Pancreas (tissue), 10 donors: ENCODE measurements around the gene MACROD2. TPM values are rescaled to one million over a fixed set of nuclear protein-coding genes. Genes with fewer than 3 reads are reported as not detected.

Source experiments
- ATAC-seq, 4 donors: fragments of 200-7000 bp; cut with Tn5 transposase; one replicate each; pipeline versions ENCODE4 v1.8.0 to v1.9.1; 2020; ENCODE audit warnings: mild to moderate bottlenecking in 4 of 4, moderate library complexity in 4 of 4
- DNase-seq, 6 donors: peaks; one replicate each; pipeline ENCODE4 v3.0.0-alpha.2; 2020
- FAIRE-seq: peaks from 2 replicates; lab custom pipeline; 2012; peaks lifted over from hg19 to GRCh38; lab: Jason Lieb, UNC
- H3K27ac ChIP-seq, 4 donors: fragments of 200-600 bp; sonication (generic); 1 replicate in 3 of 4; 2 replicates in 1 of 4; pipeline versions ENCODE4 v1.5.0 to v1.8.0; 2020
- H3K27me3 ChIP-seq, 4 donors: fragments of 200-600 bp; one replicate each; pipeline ENCODE4 v1.8.0; 2021
- H3K36me3 ChIP-seq, 3 donors: fragments of 200-600 bp; sonication (generic) in 1 of 3; one replicate each; pipeline versions ENCODE4 v1.5.0 to v1.8.0; 2020 to 2021
- H3K4me1 ChIP-seq, 3 donors: fragments of 200-600 bp; one replicate each; pipeline ENCODE4 v1.8.0; 2021
- H3K4me3 ChIP-seq, 4 donors: fragments of 200-600 bp; sonication (generic) in 2 of 4; one replicate each; pipeline versions ENCODE4 v1.5.0 to v1.8.0; 2020 to 2021
- H3K9me3 ChIP-seq, 4 donors: fragments of 200-600 bp; one replicate each; pipeline ENCODE4 v1.8.0; 2021
- CTCF ChIP-seq, 4 donors: fragments of 200-600 bp; sonication (generic) in 3 of 4; IDR thresholded peaks; one replicate each; pipeline versions ENCODE4 v1.5.0 to v1.8.0; 2021; ENCODE audit warnings: antibody characterized with exemption in 4 of 4
- WGBS, 2 donors: extraction: QIAGEN DNeasy Blood & Tissue Kit; methylation state at CpG; one replicate each; pipeline ENCODE4 v1.1.7; 2013; 5-methylcytosine and 5-hydroxymethylcytosine counted together
- intact Hi-C, 3 donors: fragments of 100-400 bp; cut with DNase I; formaldehyde crosslinking; loops; one replicate each; pipeline versions ENCODE4 v1.11.1 to v1.14.2; 2022
- polyA plus RNA-seq, 2 donors: library from polyadenylated mRNA; stranded (reverse); fragments of 200-250 nt; gene quantifications; one replicate each; pipeline ENCODE4 v1.2.3, GENCODE V29; 2013
- total RNA-seq, 6 donors: library from RNA; stranded (reverse); fragmentation: NEBNext Ultra II Directional in 4 of 6; extraction: Animal tissue kit (Norgen Biotek cat#: 25700) in 4 of 6; gene quantifications; one replicate each; pipeline versions ENCODE4 v1.2.1 to v1.2.4, GENCODE V29; 2021 to 2023
- donor health status: healthy with polysubstance abuse.
- donor health status: DM: no; HTN: no; CAD: no; lungs with moderate emphysema.
- donor health status: DM: no; HTN: no; CAD: no.
- donor health status: control.
- donor health status: control.
- donor health status: Bipolar disorder and iron deficiency.
- donor health status: DM: yes; HTN: yes; CAD: no.
- donor health status: DM: no; HTN: no; CAD: no.
- donor health status: DM: no; HTN: no; CAD: no.
- donor health status: DM: yes; HTN: yes; CAD: no.

MACROD2 gene
- total and polyA plus RNA-seq, 8 donors, result 1.7 to 4.9 (median 2.7) TPM

GRCh38 chr20:15930311-15931305 is 1935.3 kb downstream of the MACROD2 start:
- H3K27me3 ChIP-seq, result no peaks in the 10 kb centered on the region
- H3K27ac ChIP-seq, result no peak overlapping the region
- no peak for FAIRE-seq
- intact Hi-C loops, result no loop called here
- H3K4me1 ChIP-seq, result no peaks in the 10 kb centered on the region
- DNase-seq, result no peak
- no peaks in the 10 kb centered on the region for H3K9me3 ChIP-seq
- TF ChIP-seq CTCF (IDR thresholded peaks at IDR 0.05), result peak in 3 of 4 donors; percentile 11 to 32 (median 23)
- H3K36me3 ChIP-seq, result no peaks in the 10 kb centered on the region
- ATAC-seq, result peak in 3 of 4 donors; percentile 74 to 80 (median 76)
- H3K4me3 ChIP-seq, result no peak overlapping the region
- 0 to 2% methylated on average over 2 of the region's 2 CpGs for WGBS, 2 donors

- WGBS, 2 donors, result 78 to 95% methylated on average over 4 of the region's 4 CpGs
- no peak overlapping the region for H3K27ac ChIP-seq
- no peaks in the 10 kb centered on the region for H3K4me1 ChIP-seq
- intact Hi-C loops, result no loop called here
- TF ChIP-seq CTCF (IDR thresholded peaks at IDR 0.05), result no peak
- H3K9me3 ChIP-seq, result no peaks in the 10 kb centered on the region
- no peaks in the 10 kb centered on the region for H3K27me3 ChIP-seq
- H3K4me3 ChIP-seq, result no peak overlapping the region
- no peak for FAIRE-seq
- DNase-seq, result no peak
- no peaks in the 10 kb centered on the region for H3K36me3 ChIP-seq
- ATAC-seq, result no peak
Observed at GRCh38 chr20:15931897-15932296, 1936.6 kb downstream of the MACROD2 start.

GRCh38 chr20:15937179-15937578 is 1941.9 kb downstream of the MACROD2 start:
- no peaks in the 10 kb centered on the region for H3K4me1 ChIP-seq
- no peak overlapping the region for H3K4me3 ChIP-seq
- H3K27me3 ChIP-seq, result no peaks in the 10 kb centered on the region
- H3K9me3 ChIP-seq, result no peaks in the 10 kb centered on the region
- intact Hi-C loops, result no loop called here
- 73 to 82% methylated on average over 3 of the region's 3 CpGs for WGBS, 2 donors
- no peak for TF ChIP-seq CTCF (IDR thresholded peaks at IDR 0.05)
- ATAC-seq (no peak), DNase-seq (no peak), FAIRE-seq (no peak)
- H3K27ac ChIP-seq, result no peak overlapping the region
- H3K36me3 ChIP-seq, result no peaks in the 10 kb centered on the region

GRCh38 chr20:15938847-15939246 is 1943.5 kb downstream of the MACROD2 start:
- WGBS, 2 donors, result 51 to 63% methylated on average over 1 of the region's 1 CpG
- FAIRE-seq, result no peak
- no peak for TF ChIP-seq CTCF (IDR thresholded peaks at IDR 0.05)

GRCh38 chr20:15940127-15940526 is 1944.8 kb downstream of the MACROD2 start:
- TF ChIP-seq CTCF (IDR thresholded peaks at IDR 0.05), result no peak
- ATAC-seq (no peak), FAIRE-seq (no peak), DNase-seq (no peak)
- intact Hi-C loops, result no loop called here
- H3K27me3 ChIP-seq, result no peaks in the 10 kb centered on the region
- H3K4me1 ChIP-seq, result no peaks in the 10 kb centered on the region
- WGBS, 2 donors, result 87 to 89% methylated on average over 6 of the region's 6 CpGs
- no peaks in the 10 kb centered on the region for H3K36me3 ChIP-seq
- H3K9me3 ChIP-seq, result no peaks in the 10 kb centered on the region
- no peak overlapping the region for H3K4me3 ChIP-seq
- no peak overlapping the region for H3K27ac ChIP-seq

More at GRCh38 chr20:15938847-15939246, 1943.5 kb downstream of the MACROD2 start:
- DNase-seq (no peak), ATAC-seq (no peak)
- intact Hi-C loops, result no loop called here
- Histone ChIP-seq H3K36me3 (no peaks in the 10 kb centered on the region), H3K4me3 (no peak overlapping the region), H3K27me3 (no peaks in the 10 kb centered on the region), H3K4me1 (no peaks in the 10 kb centered on the region), H3K27ac (no peak overlapping the region), H3K9me3 (no peaks in the 10 kb centered on the region)
